Neuronal stem cell (in vitro differentiated cells): ENCODE data around the gene COL5A1. TPM values are rescaled to one million over a fixed set of nuclear protein-coding genes. Genes with fewer than 3 reads are reported as not detected.

Experiments
- DNase-seq: peaks from one replicate; pipeline ENCODE4 v3.0.0-alpha.2; 2013; ENCODE audit warnings: low spot score
- H2AFZ ChIP-seq: one replicate; pipeline ENCODE4 v1.6.1; 2013; ENCODE audit warnings: mild to moderate bottlenecking, low read length, inconsistent platforms
- H2AK5ac ChIP-seq: 2 replicates; pipeline ENCODE4 v1.6.1; 2013; ENCODE audit warnings: low read depth, mild to moderate bottlenecking, inconsistent platforms, low read length, moderate library complexity, mixed read lengths
- H2BK120ac ChIP-seq: 2 replicates; pipeline ENCODE4 v1.6.1; 2013; ENCODE audit warnings: low read depth, mild to moderate bottlenecking, inconsistent platforms, low read length, moderate library complexity, mixed read lengths
- H2BK12ac ChIP-seq: one replicate; pipeline ENCODE4 v1.6.1; 2013; ENCODE audit warnings: low read length, inconsistent platforms
- H2BK15ac ChIP-seq: 2 replicates; pipeline ENCODE4 v1.6.1; 2013; ENCODE audit warnings: mild to moderate bottlenecking, low read length, inconsistent platforms, mixed read lengths
- H2BK5ac ChIP-seq: one replicate; pipeline ENCODE4 v1.6.1; 2013; ENCODE audit warnings: inconsistent platforms, mild to moderate bottlenecking, low read length, moderate library complexity
- H3K14ac ChIP-seq: one replicate; pipeline ENCODE4 v1.6.1; 2013; ENCODE audit warnings: low read length, inconsistent platforms
- H3K18ac ChIP-seq: 2 replicates; pipeline ENCODE4 v1.6.1; 2013; ENCODE audit warnings: low read length, inconsistent platforms
- H3K23ac ChIP-seq: 2 replicates; pipeline ENCODE4 v1.6.1; 2013; ENCODE audit warnings: low read depth, mild to moderate bottlenecking, mixed read lengths, low read length, inconsistent platforms; ENCODE audit not compliant: poor library complexity
- H3K27ac ChIP-seq: replicated peaks from 3 replicates; pipeline ENCODE4 v1.5.1; 2013; ENCODE audit warnings: low read length, inconsistent platforms
- H3K27me3 ChIP-seq, 3 experiments: 2 replicates each; pipeline ENCODE4 v1.6.1; 2013; ENCODE audit warnings: low read length in 3 of 3, mild to moderate bottlenecking in 2 of 3, inconsistent platforms in 1 of 3, low read depth in 1 of 3, mixed read lengths in 1 of 3, moderate library complexity in 1 of 3; ENCODE audit not compliant: control insufficient read depth in 3 of 3, insufficient read depth in 3 of 3
- H3K36me3 ChIP-seq, 2 donors: replicated peaks in 1 of 2; 2 replicates each; pipeline ENCODE4 v1.6.1; 2013; ENCODE audit warnings: low read length in 2 of 2; ENCODE audit not compliant: control insufficient read depth in 2 of 2, insufficient read depth in 2 of 2
- H3K4ac ChIP-seq: 2 replicates; pipeline ENCODE4 v1.6.1; 2013; ENCODE audit warnings: inconsistent platforms, mild to moderate bottlenecking, low read length, moderate library complexity
- H3K4me1 ChIP-seq, 2 donors: 1 replicate in 1 of 2; 2 replicates in 1 of 2; pipeline ENCODE4 v1.6.1; 2013; ENCODE audit warnings: low read length in 2 of 2, low read depth in 1 of 2; ENCODE audit not compliant: control insufficient read depth in 2 of 2, insufficient read depth in 1 of 2
- H3K4me2 ChIP-seq: one replicate; pipeline ENCODE4 v1.6.1; 2013; ENCODE audit warnings: mild to moderate bottlenecking, low read length, inconsistent platforms; ENCODE audit not compliant: insufficient read depth, poor library complexity, severe bottlenecking
- H3K4me3 ChIP-seq, 2 donors: 2 replicates each; pipeline ENCODE4 v1.5.1; 2013; ENCODE audit warnings: low read length in 2 of 2, mild to moderate bottlenecking in 2 of 2, inconsistent platforms in 1 of 2, moderate library complexity in 1 of 2
- H3K79me1 ChIP-seq: one replicate; pipeline ENCODE4 v1.6.1; 2013; ENCODE audit warnings: low read depth, mild to moderate bottlenecking, inconsistent platforms, low read length, moderate library complexity
- H3K9ac ChIP-seq: one replicate; pipeline ENCODE4 v1.6.1; 2013; ENCODE audit warnings: mild to moderate bottlenecking, low read depth, low read length, inconsistent platforms; ENCODE audit not compliant: poor library complexity
- H3K9me3 ChIP-seq, 2 donors: replicated peaks in 1 of 2; 2 replicates each; pipeline versions ENCODE3 to v1.6.1; 2013; ENCODE audit warnings: low read length in 2 of 2, mild to moderate bottlenecking in 2 of 2, inconsistent platforms in 1 of 2, low read depth in 1 of 2, mixed read lengths in 1 of 2, moderate library complexity in 1 of 2; ENCODE audit not compliant: control insufficient read depth in 2 of 2, insufficient read depth in 1 of 2
- H4K8ac ChIP-seq: one replicate; pipeline ENCODE4 v1.6.1; 2013; ENCODE audit warnings: low read depth, mild to moderate bottlenecking, inconsistent platforms, low read length, moderate library complexity
- H4K91ac ChIP-seq: one replicate; pipeline ENCODE4 v1.6.1; 2013; ENCODE audit warnings: low read length, low read depth, mild to moderate bottlenecking, inconsistent platforms; ENCODE audit not compliant: poor library complexity
- WGBS, 2 donors: extraction: QIAGEN DNeasy Blood & Tissue Kit; methylation state at CpG; one replicate each; pipeline ENCODE4 v1.1.7; 2013; ENCODE audit warnings: missing lambda C conversion rate in 2 of 2, mixed read lengths in 1 of 2; ENCODE audit not compliant: insufficient read length in 2 of 2, insufficient replicate concordance in 1 of 2; ENCODE audit errors: extremely low coverage in 2 of 2; 5-methylcytosine and 5-hydroxymethylcytosine counted together
- small RNA-seq: library from polyadenylated mRNA; stranded (forward); fragments of <200 nt; extraction: miRNeasy Mini kit (QIAGEN cat#:217004); gene quantifications from one replicate; pipeline ENCODE3, GENCODE V24; 2013; ENCODE audit not compliant: insufficient read depth

Gene COL5A1

DNA sequence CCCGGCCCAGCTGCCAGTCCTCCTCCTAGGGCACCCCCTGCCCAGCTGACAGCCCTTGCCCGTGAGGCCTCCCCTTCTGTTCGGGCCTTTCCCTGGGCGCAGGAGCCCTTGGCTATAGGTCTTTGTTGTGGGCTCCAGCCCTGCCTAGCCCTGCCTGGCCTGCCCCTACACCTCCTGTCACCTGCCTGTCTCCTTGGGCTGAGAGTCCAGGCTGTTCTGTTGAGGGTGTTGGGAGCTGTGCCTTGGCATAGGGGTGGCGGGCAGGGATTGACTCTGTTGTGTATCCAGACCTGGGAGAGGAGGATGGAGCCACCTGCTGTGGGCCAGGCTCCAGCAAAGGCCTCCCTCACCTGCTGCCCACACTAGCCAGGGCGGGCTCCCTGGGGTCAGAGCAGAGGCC lies 250.6 kb downstream of the COL5A1 start:
- H3K79me1 ChIP-seq: no peaks in the 10 kb centered on the region
- no peak overlapping the region for H3K27ac ChIP-seq
- no peak overlapping the region for H2BK120ac ChIP-seq
- no peak overlapping the region for H2BK5ac ChIP-seq
- H2AK5ac ChIP-seq: no peak overlapping the region
- H3K27me3 ChIP-seq: peaks cover 0 to 9% (median 0%) of the 10 kb centered on the region in 3 experiments
- peaks cover 0 to 13% of the 10 kb centered on the region in 2 donors for H3K9me3 ChIP-seq
- WGBS, 2 donors: no CpG with 5 or more reads among the region's 6 CpGs
- no peak for DNase-seq
- H2AFZ ChIP-seq: no peak overlapping the region
- no peak overlapping the region for H3K4me2 ChIP-seq
- peak overlapping the region; percentile 57 for H3K9ac ChIP-seq
- H2BK15ac ChIP-seq: no peak overlapping the region
- peak overlapping the region in 1 of 2 donors; percentile 6 for H3K4me3 ChIP-seq
- peaks cover 0 to 1% of the 10 kb centered on the region in 2 donors for H3K36me3 ChIP-seq
- no peak overlapping the region for H3K4ac ChIP-seq
- H2BK12ac ChIP-seq: peak overlapping the region; percentile 60
- H3K14ac ChIP-seq: no peak overlapping the region
- no peaks in the 10 kb centered on the region for H3K4me1 ChIP-seq
- H3K18ac ChIP-seq: no peak overlapping the region
- H3K23ac ChIP-seq: no peak overlapping the region
- H4K91ac ChIP-seq: no peak overlapping the region
- no peak overlapping the region for H4K8ac ChIP-seq

DNA sequence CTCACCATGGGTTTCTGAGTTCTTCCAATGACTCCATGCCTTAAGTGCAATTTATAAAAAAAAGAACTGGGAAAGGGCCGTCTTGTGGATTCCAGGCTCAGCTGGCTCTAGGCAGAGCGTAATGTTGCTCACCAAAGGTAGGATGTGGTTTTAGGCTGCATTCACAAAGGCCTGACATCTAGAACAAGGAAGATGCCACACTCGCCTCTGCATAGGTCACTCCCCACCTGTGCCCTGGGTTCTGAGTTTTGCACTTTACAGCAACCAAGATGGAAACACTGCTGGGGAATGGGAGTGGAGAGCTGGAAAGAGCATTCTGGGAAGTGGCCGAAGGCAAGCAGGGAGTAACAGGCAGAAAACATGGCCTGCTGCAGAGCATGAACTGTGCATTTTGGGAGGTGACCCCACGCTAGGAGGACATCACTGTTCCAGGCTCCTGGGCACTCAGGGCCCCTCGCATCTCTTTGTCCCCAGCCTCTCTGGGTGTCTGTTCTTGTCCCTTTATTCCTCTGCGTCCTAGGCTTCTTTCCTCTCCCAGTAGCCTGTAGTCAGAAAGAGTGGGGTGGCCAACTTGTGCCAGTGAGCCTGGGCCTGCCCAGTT lies 251.3 kb downstream of the COL5A1 start:
- H2AFZ ChIP-seq: no peak overlapping the region
- H3K4me1 ChIP-seq: no peaks in the 10 kb centered on the region
- no peak overlapping the region for H2BK120ac ChIP-seq
- peaks cover 0 to 1% of the 10 kb centered on the region in 2 donors for H3K36me3 ChIP-seq
- H3K4me2 ChIP-seq: no peak overlapping the region
- H2BK5ac ChIP-seq: no peak overlapping the region
- H4K91ac ChIP-seq: no peak overlapping the region
- no peak overlapping the region for H2BK12ac ChIP-seq
- no peak overlapping the region for H3K14ac ChIP-seq
- H3K9me3 ChIP-seq: peaks cover 0 to 14% of the 10 kb centered on the region in 2 donors
- no peak overlapping the region for H3K9ac ChIP-seq
- no peak overlapping the region for H3K23ac ChIP-seq
- no CpG with 5 or more reads among the region's 7 CpGs for WGBS, 2 donors
- H3K27me3 ChIP-seq: peaks cover 0 to 7% (median 0%) of the 10 kb centered on the region in 3 experiments
- DNase-seq: no peak
- H3K4me3 ChIP-seq: no peak overlapping the region
- no peak overlapping the region for H3K27ac ChIP-seq
- H3K18ac ChIP-seq: no peak overlapping the region
- H4K8ac ChIP-seq: no peak overlapping the region
- no peak overlapping the region for H3K4ac ChIP-seq
- H2BK15ac ChIP-seq: no peak overlapping the region
- no peak overlapping the region for H2AK5ac ChIP-seq
- H3K79me1 ChIP-seq: no peaks in the 10 kb centered on the region

Small RNA genes within 50 kb of the gene (small RNA-seq; reads per million reads assigned to genes)
- gene AL603650.1 (not detected), gene MIR3689A (not detected), gene MIR3689B (not detected), gene MIR3689C (not detected), gene MIR3689D1 (not detected), gene MIR3689D2 (not detected), gene MIR3689E (not detected), gene MIR3689F (not detected)
